RKO (cell line): ENCODE data around the gene HGS.
A peak's percentile ranks its signal among the peaks of the same experiment; 100 is the strongest.

Source experiments
- DNase-seq: peaks from one replicate; pipeline ENCODE4 v3.0.0-alpha.2; 2016; ENCODE audit warnings: low spot score

HGS gene

GRCh38 chr17:81656118-81656743 is 27.6 kb upstream of the HGS start, which contains the start of gene PDE6G:
Gene PDE6G (minus strand): TSS chr17:81656542. CDS start chr17:81653305, 3,237 bp downstream.
- no peak for DNase-seq

- DNase-seq = no peak
These were observed 27.0 kb upstream of the HGS start for GRCh38 chr17:81656835-81657234.

GRCh38 chr17:81659038-81659437 is 24.8 kb upstream of the HGS start:
- no peak for DNase-seq

GRCh38 chr17:81660441-81660840 is 23.4 kb upstream of the HGS start:
- DNase-seq = no peak

GRCh38 chr17:81662002-81662401 is 21.8 kb upstream of the HGS start:
- no peak for DNase-seq

GRCh38 chr17:81664051-81664470 is 19.8 kb upstream of the HGS start:
- no peak for DNase-seq

GRCh38 chr17:81665205-81666091 is 18.4 kb upstream of the HGS start:
- peak; percentile 66 for DNase-seq

GRCh38 chr17:81666092-81666341 is 17.8 kb upstream of the HGS start:
- no peak for DNase-seq

GRCh38 chr17:81666342-81667191 is 17.2 kb upstream of the HGS start, which contains the start of the genes CCDC137 and OXLD1:
Gene CCDC137 (plus strand): TSS chr17:81666737. CDS start chr17:81666767, 30 bp downstream.
Gene OXLD1 (minus strand): TSS chr17:81666605. CDS start chr17:81666577, 28 bp downstream.
- peak; percentile 94 for DNase-seq

- DNase-seq = peak; percentile 78
These were observed 16.1 kb upstream of the HGS start for GRCh38 chr17:81667754-81668153.

- DNase-seq = no peak
These were observed 11.3 kb upstream of the HGS start for GRCh38 chr17:81672504-81672903.

- no peak for DNase-seq
These were observed 10.9 kb upstream of the HGS start for GRCh38 chr17:81672954-81673353.

- no peak for DNase-seq
These were observed 10.1 kb upstream of the HGS start for GRCh38 chr17:81673561-81674258.

- DNase-seq = peak; percentile 50
These were observed 8.1 kb upstream of the HGS start for GRCh38 chr17:81675515-81676221.

- no peak for DNase-seq
These were observed 6.9 kb upstream of the HGS start for GRCh38 chr17:81676906-81677305.

- DNase-seq = no peak
These were observed 3.7 kb upstream of the HGS start for GRCh38 chr17:81680150-81680549.

GRCh38 chr17:81681672-81682071 is 2.1 kb upstream of the HGS start:
- DNase-seq = no peak

GRCh38 chr17:81682565-81683207 is 1.1 kb upstream of the HGS start:
- peak; percentile 45 for DNase-seq

- DNase-seq = no peak
These were observed 615 bp upstream of the HGS start for GRCh38 chr17:81683208-81683583.

- DNase-seq = no peak
These were observed 666 bp downstream of the HGS start for GRCh38 chr17:81684442-81684911.

GRCh38 chr17:81685108-81685507 is 1.3 kb downstream of the HGS start:
- peak; percentile 91 for DNase-seq
